K562 (cell line): ENCODE data around the gene USH2A. TPM values are rescaled to one million over a fixed set of nuclear protein-coding genes. Genes with fewer than 3 reads are reported as not detected.

Source experiments
- ATAC-seq: fragments of 200-7000 bp; cut with Tn5 transposase; 3 replicates; pipeline ENCODE4 v1.9.1; 2020; ENCODE audit warnings: moderate library complexity
- BruUV-seq: library from RNA; stranded (reverse); fragments of 400-500 nt; replicated peaks from 2 replicates; lab custom pipeline; 2021; lab: Mats Ljungman, UMichigan
- CTCF ChIA-PET: fragments of 300-600 bp; formaldehyde crosslinking; extraction: SDS; loops from one replicate; lab custom pipeline; 2021; ENCODE audit warnings: low intra/inter-chr PET ratio; lab: Yijun Ruan, JAX
- POLR2A ChIA-PET: fragments of 300-600, 350-650 bp; sonication (Branson Sonifier 250); formaldehyde crosslinking; extraction: SDS; loops from one replicate; lab custom pipeline; 2021; ENCODE audit warnings: antibody characterized with exemption, inconsistent platforms; lab: Yijun Ruan, JAX
- DNase-seq, 4 experiments: peaks; one replicate each; pipeline versions ENCODE4 v3.0.0 to v3.0.0-alpha.2; 2011 to 2018; ENCODE audit warnings: low spot score in 3 of 4, mixed read lengths in 3 of 4; ENCODE audit errors: extremely low read depth in 1 of 4
- FAIRE-seq: peaks from 2 replicates; lab custom pipeline; 2011; peaks lifted over from hg19 to GRCh38; lab: Jason Lieb, UNC
- H2AFZ ChIP-seq: 2 replicates; pipeline ENCODE4 v1.6.0; 2011; ENCODE audit warnings: low read depth, low read length, control low read depth, inconsistent platforms
- H3K27ac ChIP-seq: fragments of 200-600 bp; 3 replicates; pipeline ENCODE4 v1.8.0; 2011; ENCODE audit warnings: low read depth, mild to moderate bottlenecking, control low read depth, inconsistent platforms, low read length, moderate library complexity, mixed read lengths; ENCODE audit errors: extremely low read depth
- H3K27me3 ChIP-seq, 2 experiments: fragments of 300-600 bp in 1 of 2; 2 replicates in 1 of 2; 3 replicates in 1 of 2; pipeline versions ENCODE4 v1.6.0 to v1.8.0; 2011; ENCODE audit warnings: inconsistent platforms in 2 of 2, low read length in 2 of 2, mild to moderate bottlenecking in 1 of 2, mixed read lengths in 1 of 2, moderate library complexity in 1 of 2; ENCODE audit not compliant: control insufficient read depth in 2 of 2, insufficient read depth in 2 of 2
- H3K36me3 ChIP-seq: fragments of 300-600 bp; 3 replicates; pipeline ENCODE4 v1.8.0; 2011; ENCODE audit warnings: mild to moderate bottlenecking, low read length, inconsistent platforms; ENCODE audit not compliant: control insufficient read depth, insufficient read depth
- H3K4me1 ChIP-seq, 2 experiments: fragments of 200-600 bp in 1 of 2; replicated peaks in 1 of 2; 2 replicates in 1 of 2; 3 replicates in 1 of 2; pipeline versions ENCODE4 v1.5.1 to v1.8.0; 2011; ENCODE audit warnings: inconsistent platforms in 2 of 2, low read length in 2 of 2, mild to moderate bottlenecking in 1 of 2, mixed read lengths in 1 of 2, moderate library complexity in 1 of 2; ENCODE audit not compliant: control insufficient read depth in 2 of 2, insufficient read depth in 2 of 2
- H3K4me2 ChIP-seq: 2 replicates; pipeline ENCODE4 v1.6.1; 2011; ENCODE audit warnings: low read length, control low read depth, inconsistent platforms, mixed read lengths; ENCODE audit not compliant: insufficient read depth
- H3K4me3 ChIP-seq: fragments of 200-600 bp; sonication (generic), shearing (Covaris generic); 2 replicates; pipeline ENCODE4 v1.5.1; 2016; ENCODE audit warnings: control low read depth, inconsistent platforms
- H3K79me2 ChIP-seq: fragments of 200-600 bp; 3 replicates; pipeline ENCODE4 v1.8.0; 2011; ENCODE audit warnings: low read length, inconsistent platforms; ENCODE audit not compliant: control insufficient read depth, insufficient read depth
- H3K9ac ChIP-seq, 2 experiments: 2 replicates each; pipeline versions ENCODE4 v1.6.0 to v1.6.1; 2011; ENCODE audit warnings: low read depth in 2 of 2, low read length in 2 of 2, control low read depth in 1 of 2, inconsistent platforms in 1 of 2, mild to moderate bottlenecking in 1 of 2, mixed read lengths in 1 of 2; ENCODE audit not compliant: insufficient read depth in 1 of 2
- H3K9me1 ChIP-seq: one replicate; pipeline ENCODE4 v1.6.0; 2011; ENCODE audit warnings: inconsistent platforms, mild to moderate bottlenecking, low read length, moderate library complexity; ENCODE audit not compliant: control insufficient read depth, insufficient read depth
- H3K9me3 ChIP-seq: replicated peaks from 2 replicates; pipeline ENCODE4 v1.5.1; 2011; ENCODE audit warnings: low read depth, low read length, inconsistent platforms; ENCODE audit not compliant: control insufficient read depth, insufficient read depth
- H4K20me1 ChIP-seq: replicated peaks from 2 replicates; pipeline ENCODE4 v1.6.1; 2011; ENCODE audit warnings: low read length, inconsistent platforms, mixed read lengths; ENCODE audit not compliant: control insufficient read depth, insufficient read depth
- COPS2 ChIP-seq: fragments of 450-650 bp; conservative IDR thresholded peaks from 2 replicates; pipeline ENCODE4 v1.6.1; 2016; ENCODE audit warnings: mild to moderate bottlenecking, moderate library complexity
- DDX20 ChIP-seq: fragments of 450-650 bp; IDR thresholded peaks from 2 replicates; pipeline ENCODE4 v1.6.1; 2016; ENCODE audit warnings: missing genetic modification characterization, low read depth, mild to moderate bottlenecking, missing compliant biosample characterization, moderate library complexity
- MCM3 ChIP-seq: fragments of 450-650 bp; IDR thresholded peaks from 2 replicates; pipeline ENCODE4 v1.6.1; 2016
- MEF2A ChIP-seq: IDR thresholded peaks from 2 replicates; pipeline ENCODE4 v1.6.1; 2011; ENCODE audit warnings: low read depth, mild to moderate bottlenecking, low read length, moderate library complexity; ENCODE audit not compliant: control insufficient read depth
- MTA2 ChIP-seq: fragments of 450-650 bp; IDR thresholded peaks from 2 replicates; pipeline ENCODE4 v1.6.1; 2016; ENCODE audit warnings: low read depth
- NR0B1 ChIP-seq: fragments of 450-650 bp; IDR thresholded peaks from one replicate; pipeline ENCODE4 v1.6.1; 2018; ENCODE audit warnings: mild to moderate bottlenecking, moderate library complexity; ENCODE audit not compliant: partially characterized antibody
- RBM39 ChIP-seq: fragments of 200-400 bp; formaldehyde crosslinking; optimal IDR thresholded peaks from 2 replicates; pipeline ENCODE3; 2018; ENCODE audit warnings: low read depth, low read length
- RFX7 ChIP-seq: fragments of 250-450 bp; sonication (Bioruptor Pico); IDR thresholded peaks from 2 replicates; pipeline ENCODE4 v1.5.1; 2021; ENCODE audit warnings: mild to moderate bottlenecking
- SAFB ChIP-seq: fragments of 200-400 bp; formaldehyde crosslinking; IDR thresholded peaks from 2 replicates; pipeline ENCODE4 v1.6.1; 2017; ENCODE audit warnings: low read depth, low read length, borderline replicate concordance
- TOE1 ChIP-seq, 2 experiments: fragments of 450-650 bp in 1 of 2; sonication (generic) in 1 of 2; formaldehyde crosslinking in 1 of 2; IDR thresholded peaks; 2 replicates each; pipeline versions ENCODE4 v1.7.1 to v1.8.0; 2016 to 2022; ENCODE audit warnings: borderline replicate concordance in 2 of 2, mild to moderate bottlenecking in 2 of 2, antibody characterized with exemption in 1 of 2, inconsistent platforms in 1 of 2, low read depth in 1 of 2, missing genetic modification reagents in 1 of 2, moderate library complexity in 1 of 2
- ZNF124 ChIP-seq: sonication (generic); formaldehyde crosslinking; IDR thresholded peaks from 2 replicates; pipeline ENCODE4 v1.8.1; 2022; ENCODE audit warnings: missing genetic modification reagents
- in situ Hi-C: fragments of 300-500 bp; cut with MboI; formaldehyde crosslinking; loops from 4 replicates; pipeline ENCODE4 v1.15.0; 2018; ENCODE audit warnings: inconsistent platforms, mixed read lengths
- intact Hi-C: fragments of 100-400 bp; cut with micrococcal nuclease; formaldehyde crosslinking; loops from 2 replicates; pipeline ENCODE4 v1.14.2; 2022
- polyA plus RNA-seq, 8 experiments: library from polyadenylated mRNA; depleted of rRNA in 4 of 8; stranded (reverse) in 5 of 8; unstranded in 3 of 8; fragments of >200 nt; fragmentation: Nextera tagmentation in 2 of 8; fragmentation: Illumina TruSeq in 1 of 8; extraction: Ambion mirVana in 2 of 8; extraction: Trizol in 1 of 8; gene quantifications; 2 replicates each; pipeline versions ENCODE4 v1.2.1 to v1.2.3, GENCODE V29; 2011 to 2014; ENCODE audit warnings: inconsistent platforms in 1 of 8, missing spikeins in 1 of 8
- total RNA-seq, 7 experiments: library from RNA; depleted of rRNA in 6 of 7; stranded (reverse); fragments of >200 nt in 6 of 7; fragmentation: Illumina TruSeq in 2 of 7; extraction: Trizol in 2 of 7; gene quantifications; 2 replicates each; pipeline versions ENCODE4 v1.2.1 to v1.2.3, GENCODE V29; 2011 to 2021; ENCODE audit warnings: low replicate concordance in 1 of 7

Gene USH2A
- total and polyA plus RNA-seq, 9 of the 15 experiments (the other 6 are each of a cell fraction or from before 2014, with no cell fraction given) = under 0.01 TPM; not detected in 7

- ATAC-seq = no peak
Measured at GRCh38 chr1:215605011-215605621, 818.1 kb downstream of the USH2A start.

GRCh38 chr1:215603319-215603718 lies 819.9 kb downstream of the USH2A start:
- POLR2A ChIA-PET = interaction anchor here (1.7 kb wide), 1 partner anchor 9 kb away, joined by 4 read pairs; no protein-coding TSS in a partner anchor
- no peak for ATAC-seq
- BruUV-seq = no TSS peak

More at GRCh38 chr1:215605011-215605621, 818.1 kb downstream of the USH2A start:
- H3K36me3 ChIP-seq = peaks cover 87% of the 10 kb centered on the region
- no peak overlapping the region for H3K9ac ChIP-seq
- H4K20me1 ChIP-seq = no peaks in the 10 kb centered on the region
- no peaks in the 10 kb centered on the region for H3K9me1 ChIP-seq
- H3K4me1 ChIP-seq = no peaks in the 10 kb centered on the region
- intact Hi-C loops = loop anchor here (10.0 kb wide), 2 partner anchors 60 to 390 kb away; no protein-coding TSS in a partner anchor
- CTCF ChIA-PET = interaction anchor here (0.6 kb wide), 1 partner anchor 597 kb away, joined by 5 read pairs; no protein-coding TSS in a partner anchor
- no peak for DNase-seq
- no peak overlapping the region for H3K27ac ChIP-seq
- no peak overlapping the region for H3K4me3 ChIP-seq
- H3K79me2 ChIP-seq = no peaks in the 10 kb centered on the region
- TF ChIP-seq MTA2 = no peak
- TF ChIP-seq SAFB = no peak
- TF ChIP-seq, all 486 proteins: peak for 0
- no TSS peak for BruUV-seq
- Histone ChIP-seq H2AFZ (no peak overlapping the region), H3K4me2 (no peak overlapping the region), H3K9me3 (no peaks in the 10 kb centered on the region), H3K27me3 (no peaks in the 10 kb centered on the region)
- in situ Hi-C loops = no loop called here
- FAIRE-seq = no peak
- POLR2A ChIA-PET = interaction anchor here (0.7 to 1.7 kb wide), 3 partner anchors 10 to 13 kb away, joined by 3 to 4 read pairs (median 3); no protein-coding TSS in a partner anchor

More at GRCh38 chr1:215603319-215603718, 819.9 kb downstream of the USH2A start:
- FAIRE-seq (no peak), DNase-seq (no peak)
- TF ChIP-seq MCM3 = no peak
- no peak for TF ChIP-seq RFX7 (CRISPR knock-in tag)
- TF ChIP-seq MEF2A = no peak
- no peak for TF ChIP-seq DDX20 (tag)
- TF ChIP-seq TOE1 (IDR thresholded peaks at IDR 0.05; ENCODE audit: borderline replicate concordance) = no peak
- no peak for TF ChIP-seq TOE1 (CRISPR knock-in tag; IDR thresholded peaks at IDR 0.05; ENCODE audit: borderline replicate concordance, low read depth)
- no peak for TF ChIP-seq COPS2
- TF ChIP-seq ZNF124 = no peak
- no peak for TF ChIP-seq RBM39
- TF ChIP-seq NR0B1 = no peak
- Histone ChIP-seq H3K4me3 (no peak overlapping the region), H3K36me3 (peaks cover 76% of the 10 kb centered on the region; the same call in 2 of the 3 replicates), H3K27ac (no peak overlapping the region), H3K4me2 (no peak overlapping the region), H3K9me3 (no peaks in the 10 kb centered on the region), H3K9ac (no peak overlapping the region), H3K4me1 (no peaks in the 10 kb centered on the region), H2AFZ (no peak overlapping the region), H4K20me1 (no peaks in the 10 kb centered on the region), H3K27me3 (no peaks in the 10 kb centered on the region), H3K79me2 (no peaks in the 10 kb centered on the region), H3K9me1 (no peaks in the 10 kb centered on the region)
- CTCF ChIA-PET = no interaction called here
- intact Hi-C loops = loop anchor here (10.0 kb wide), 2 partner anchors 61 to 389 kb away; no protein-coding TSS in a partner anchor
- in situ Hi-C loops = no loop called here
